Epithelial cell of alveolus of lung (primary cell): Measurements from ENCODE around the gene OPN1SW. TPM values are rescaled to one million over a fixed set of nuclear protein-coding genes. Genes with fewer than 3 reads are reported as not detected.

Experiments used
- total RNA-seq: library from RNA; depleted of rRNA; stranded (reverse); fragments of >200 nt; gene quantifications from 2 replicates; pipeline ENCODE4 v1.2.1, GENCODE V29; 2015

Gene OPN1SW
- not detected in 2 replicates for total RNA-seq

GRCh38 chr7:128775744-128776474 is at the start of gene OPN1SW:
OPN1SW (minus strand) TSS chr7:128775794; CDS start chr7:128775781, 13 bp downstream.

GRCh38 chr7:128791121-128791971 is 15.8 kb upstream of the OPN1SW start, which contains the start of gene CCDC136:
CCDC136 (plus strand) TSS chr7:128791968; CDS start chr7:128792412, 444 bp downstream.

GRCh38 chr7:128739048-128739962 is 36.3 kb downstream of the OPN1SW start, which contains the start of gene CALU:
CALU (plus strand) TSS chr7:128739359; CDS start chr7:128748584, 9,225 bp downstream.

Other genes with a start within 250 kb of the OPN1SW start
- gene GARIN1A, start 103.5 kb downstream of the OPN1SW start, total RNA-seq = under 0.01 and 0.32 TPM in 2 replicates
- gene CALU, start 36.4 kb downstream of the OPN1SW start, total RNA-seq = 388 and 554 TPM in 2 replicates
- gene CCDC136, start 16.2 kb upstream of the OPN1SW start, total RNA-seq = 2.4 and 3.1 TPM in 2 replicates
- gene FLNC, start 54.6 kb upstream of the OPN1SW start, total RNA-seq = 98.9 and 169 TPM in 2 replicates
- 117 and 130 TPM in 2 replicates for gene ATP6V1F, start 87.1 kb upstream of the OPN1SW start, total RNA-seq
- not detected in 2 replicates for gene KCP, start 134.9 kb upstream of the OPN1SW start, total RNA-seq
- gene IRF5, start 162.1 kb upstream of the OPN1SW start, total RNA-seq = 0.39 TPM in 1 of 2 replicates, not detected in the other